Endodermal cell (in vitro differentiated cells): Measurements from ENCODE around the gene CARS2. TPM values are rescaled to one million over a fixed set of nuclear protein-coding genes. Genes with fewer than 3 reads are reported as not detected.
"Not testable (repeated sequence)": the region's sequence is repeated elsewhere in the genome, so short reads cannot be mapped to it uniquely, and the experiment has no call there.

Experiments used
- DNase-seq: peaks from one replicate; pipeline ENCODE4 v3.0.0-alpha.2; 2017
- H3K27ac ChIP-seq: 2 replicates; pipeline ENCODE4 v1.5.1; 2013; ENCODE audit warnings: mild to moderate bottlenecking, low read depth, low read length, moderate library complexity
- H3K27me3 ChIP-seq: 2 replicates; pipeline ENCODE4 v1.6.1; 2013; ENCODE audit warnings: mild to moderate bottlenecking, low read length, moderate library complexity; ENCODE audit not compliant: insufficient read depth, control insufficient read depth, poor library complexity, severe bottlenecking
- H3K36me3 ChIP-seq: 2 replicates; pipeline ENCODE4 v1.7.0; 2013; ENCODE audit warnings: mild to moderate bottlenecking, low read length, moderate library complexity; ENCODE audit not compliant: control insufficient read depth, insufficient read depth
- H3K4me1 ChIP-seq: one replicate; pipeline ENCODE4 v1.7.0; 2013; ENCODE audit warnings: low read length; ENCODE audit not compliant: control insufficient read depth, insufficient read depth
- H3K4me3 ChIP-seq: 2 replicates; pipeline ENCODE4 v1.5.1; 2013; ENCODE audit warnings: mild to moderate bottlenecking, low read length, moderate library complexity
- H3K9ac ChIP-seq: 2 replicates; pipeline ENCODE4 v1.6.1; 2013; ENCODE audit warnings: mild to moderate bottlenecking, low read length, moderate library complexity; ENCODE audit not compliant: poor library complexity, severe bottlenecking; ENCODE audit errors: extremely low read depth
- H3K9me3 ChIP-seq: 2 replicates; pipeline ENCODE4 v1.6.1; 2013; ENCODE audit warnings: mild to moderate bottlenecking, low read length, moderate library complexity; ENCODE audit not compliant: control insufficient read depth
- H3K27ac Mint-ChIP-seq: 2 replicates; pipeline ENCODE4 v1.8.0; 2020; ENCODE audit warnings: mixed read lengths
- H3K27me3 Mint-ChIP-seq: 2 replicates; pipeline ENCODE4 v1.8.0; 2021; ENCODE audit warnings: mild to moderate bottlenecking, mixed read lengths; ENCODE audit not compliant: insufficient read depth
- H3K36me3 Mint-ChIP-seq: 2 replicates; pipeline ENCODE4 v1.8.0; 2020; ENCODE audit warnings: low read depth, mixed read lengths
- H3K4me1 Mint-ChIP-seq: 2 replicates; pipeline ENCODE4 v1.8.0; 2020; ENCODE audit warnings: mixed read lengths
- H3K4me3 Mint-ChIP-seq: 2 replicates; pipeline ENCODE4 v1.8.0; 2020; ENCODE audit warnings: mild to moderate bottlenecking, moderate library complexity, mixed read lengths
- H3K9me3 Mint-ChIP-seq: 2 replicates; pipeline ENCODE4 v1.8.0; 2020; ENCODE audit warnings: mild to moderate bottlenecking, mixed read lengths
- WGBS, 2 experiments: methylation state at CpG; one replicate each; pipeline versions ENCODE4 v1.1.5 to v1.1.7; 2013; ENCODE audit warnings: missing lambda C conversion rate in 2 of 2, mixed read lengths in 1 of 2; ENCODE audit not compliant: insufficient coverage in 1 of 2, insufficient read length in 1 of 2; 5-methylcytosine and 5-hydroxymethylcytosine counted together
- total RNA-seq, 2 donors: library from RNA; stranded (reverse); fragmentation: NEBNext Ultra II Directional in 1 of 2; extraction: Animal tissue kit (Norgen Biotek cat#: 25700) in 1 of 2; gene quantifications; 2 replicates in 1 of 2; 3 replicates in 1 of 2; pipeline ENCODE4 v1.2.1, GENCODE V29; 2021
- TF ChIP-seq, protein P1 (sequence below): fragments of 200-600 bp; sonication (generic); conservative IDR thresholded peaks from 2 replicates; pipeline ENCODE4 v1.5.0; 2021; ENCODE audit warnings: antibody characterized with exemption, mild to moderate bottlenecking

Gene CARS2
- total RNA-seq, 2 donors from 2014 or later = 53.0 to 53.2 TPM

DNA sequence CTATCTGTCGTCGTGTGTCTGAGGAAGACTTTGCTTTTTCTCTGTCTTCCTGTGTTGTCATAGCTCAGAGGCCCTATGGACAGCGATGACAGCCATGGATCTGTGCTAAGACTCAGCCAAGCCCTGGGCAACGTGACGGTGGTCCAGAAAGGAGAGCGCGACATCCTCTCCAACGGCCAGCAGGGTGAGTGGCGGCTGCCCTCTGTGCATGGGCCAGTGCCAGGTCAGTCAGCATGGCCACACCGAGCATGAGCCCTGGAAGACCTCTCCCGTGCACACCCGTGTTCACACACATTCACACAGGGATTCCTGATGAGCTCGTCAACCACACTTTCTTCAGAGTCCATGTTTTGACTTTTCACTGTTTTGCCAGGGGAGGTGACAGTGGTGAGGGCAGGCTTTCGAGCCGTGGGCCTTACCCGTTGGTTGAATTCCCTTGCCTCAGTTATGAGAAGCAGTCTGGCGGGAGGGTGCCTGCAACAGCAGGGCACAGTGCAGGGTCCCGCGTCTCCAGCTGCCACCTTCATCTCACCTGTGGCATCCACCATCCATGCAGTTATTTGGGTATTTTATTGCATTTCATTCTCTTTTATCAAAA lies 70.4 kb downstream of the CARS2 start:
- peak; percentile 34 for DNase-seq
- Mint-ChIP-seq H3K27me3 (no peaks in the 10 kb centered on the region), H3K36me3 (peaks cover 86% of the 10 kb centered on the region), H3K27ac (no peak overlapping the region), H3K4me3 (no peak overlapping the region), H3K9me3 (peaks cover 11% of the 10 kb centered on the region), H3K4me1 (peaks cover 23% of the 10 kb centered on the region)
- WGBS, 2 experiments = 96 to 97% methylated on average over 13 to 19 of the region's 19 CpGs
- Histone ChIP-seq H3K9me3 (peaks cover 6% of the 10 kb centered on the region), H3K9ac (no peak overlapping the region), H3K27me3 (no peaks in the 10 kb centered on the region), H3K36me3 (peaks cover 76% of the 10 kb centered on the region), H3K27ac (no peak overlapping the region), H3K4me1 (peaks cover 14% of the 10 kb centered on the region), H3K4me3 (no peak overlapping the region)
- TF ChIP-seq, protein P1, sequence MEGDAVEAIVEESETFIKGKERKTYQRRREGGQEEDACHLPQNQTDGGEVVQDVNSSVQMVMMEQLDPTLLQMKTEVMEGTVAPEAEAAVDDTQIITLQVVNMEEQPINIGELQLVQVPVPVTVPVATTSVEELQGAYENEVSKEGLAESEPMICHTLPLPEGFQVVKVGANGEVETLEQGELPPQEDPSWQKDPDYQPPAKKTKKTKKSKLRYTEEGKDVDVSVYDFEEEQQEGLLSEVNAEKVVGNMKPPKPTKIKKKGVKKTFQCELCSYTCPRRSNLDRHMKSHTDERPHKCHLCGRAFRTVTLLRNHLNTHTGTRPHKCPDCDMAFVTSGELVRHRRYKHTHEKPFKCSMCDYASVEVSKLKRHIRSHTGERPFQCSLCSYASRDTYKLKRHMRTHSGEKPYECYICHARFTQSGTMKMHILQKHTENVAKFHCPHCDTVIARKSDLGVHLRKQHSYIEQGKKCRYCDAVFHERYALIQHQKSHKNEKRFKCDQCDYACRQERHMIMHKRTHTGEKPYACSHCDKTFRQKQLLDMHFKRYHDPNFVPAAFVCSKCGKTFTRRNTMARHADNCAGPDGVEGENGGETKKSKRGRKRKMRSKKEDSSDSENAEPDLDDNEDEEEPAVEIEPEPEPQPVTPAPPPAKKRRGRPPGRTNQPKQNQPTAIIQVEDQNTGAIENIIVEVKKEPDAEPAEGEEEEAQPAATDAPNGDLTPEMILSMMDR = no peak

DNA sequence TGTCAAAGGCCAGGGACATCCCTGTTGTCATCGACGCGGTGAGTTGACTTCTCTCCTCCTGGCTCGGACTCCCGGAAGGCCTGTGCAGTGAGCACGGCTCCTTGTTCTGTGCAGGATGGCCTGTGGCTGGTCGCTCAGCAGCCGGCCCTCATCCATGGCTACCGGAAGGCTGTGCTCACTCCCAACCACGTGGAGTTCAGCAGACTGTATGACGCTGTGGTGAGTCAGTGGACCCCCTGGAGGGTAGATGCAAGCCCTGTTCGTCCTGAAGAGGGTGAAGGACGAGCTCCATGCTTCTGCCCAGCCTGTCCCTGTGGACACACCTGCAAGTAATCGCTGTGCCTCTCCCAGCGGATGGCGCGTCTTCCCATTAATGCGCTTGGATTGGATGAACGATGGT lies 71.4 kb downstream of the CARS2 start:
- Mint-ChIP-seq H3K27me3 (no peaks in the 10 kb centered on the region), H3K27ac (no peak overlapping the region), H3K4me1 (peaks cover 13% of the 10 kb centered on the region), H3K9me3 (peaks cover 11% of the 10 kb centered on the region), H3K36me3 (peaks cover 85% of the 10 kb centered on the region), H3K4me3 (no peak overlapping the region)
- peaks cover 6% of the 10 kb centered on the region for H3K9me3 ChIP-seq
- DNase-seq = peak; percentile 45
- H3K4me1 ChIP-seq = peaks cover 9% of the 10 kb centered on the region
- no peak overlapping the region for H3K4me3 ChIP-seq
- WGBS, 2 experiments = 92 to 93% methylated on average over 18 to 19 of the region's 19 CpGs
- no peak overlapping the region for H3K27ac ChIP-seq
- TF ChIP-seq, protein P1 = no peak
- no peaks in the 10 kb centered on the region for H3K27me3 ChIP-seq
- no peak overlapping the region for H3K9ac ChIP-seq
- H3K36me3 ChIP-seq = peaks cover 72% of the 10 kb centered on the region

DNA sequence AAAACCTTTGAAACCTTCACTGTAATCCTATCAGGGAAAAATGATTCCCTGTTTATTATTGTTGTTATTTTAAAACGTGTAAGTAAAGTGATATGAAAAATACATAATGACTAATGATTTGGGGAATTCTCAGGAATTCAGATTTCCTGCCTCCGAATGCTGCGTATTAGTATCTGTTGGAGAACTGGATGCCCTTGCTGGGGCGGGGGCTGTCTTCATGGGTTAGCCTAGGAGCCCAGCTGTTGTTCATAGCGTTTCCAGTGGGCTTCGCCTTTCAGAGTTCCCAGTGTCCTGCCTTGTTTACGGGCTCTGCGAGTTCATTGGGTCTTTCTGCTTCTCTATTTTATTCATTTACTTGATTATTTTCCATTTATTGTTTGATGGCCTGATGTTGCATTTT lies 72.1 kb downstream of the CARS2 start:
- H3K36me3 Mint-ChIP-seq = peaks cover 82% of the 10 kb centered on the region
- H3K9me3 ChIP-seq = peaks cover 6% of the 10 kb centered on the region

DNA sequence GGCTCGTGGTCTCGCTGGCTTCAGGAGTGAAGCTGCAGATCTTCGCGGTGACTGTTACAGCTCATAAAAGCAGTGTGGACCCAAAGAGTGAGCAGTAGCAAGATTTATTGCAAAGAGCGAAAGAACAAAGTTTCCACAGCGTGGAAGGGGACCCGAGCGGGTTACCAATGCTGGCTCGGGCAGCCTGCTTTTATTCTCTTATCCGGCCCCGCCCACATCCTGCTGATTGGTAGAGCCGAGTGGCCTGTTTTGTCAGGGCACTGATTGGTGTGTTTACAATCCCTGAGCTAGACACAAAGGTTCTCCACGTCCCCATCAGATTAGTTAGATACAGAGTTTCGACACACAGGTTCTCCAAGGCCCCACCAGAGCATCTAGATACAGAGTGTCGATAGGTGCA lies 73.7 kb downstream of the CARS2 start:
- peaks cover 66% of the 10 kb centered on the region for H3K36me3 ChIP-seq
- not testable (repeated sequence) for H3K4me3 Mint-ChIP-seq, H3K27me3 Mint-ChIP-seq, H3K9ac ChIP-seq, H3K4me1 ChIP-seq, H3K4me1 Mint-ChIP-seq, H3K27ac ChIP-seq, H3K9me3 ChIP-seq, H3K4me3 ChIP-seq, H3K27me3 ChIP-seq
- Mint-ChIP-seq H3K36me3 (peaks cover 85% of the 10 kb centered on the region), H3K9me3 (peaks cover 11% of the 10 kb centered on the region), H3K27ac (peak overlapping the region; percentile 58)
- 95 to 99% methylated on average over 7 to 15 of the region's 15 CpGs for WGBS, 2 experiments
- DNase-seq = peak; percentile 31

More for the DNA sequence above, 72.1 kb downstream of the CARS2 start:
- Histone ChIP-seq H3K36me3 (peaks cover 67% of the 10 kb centered on the region), H3K4me1 (peaks cover 3% of the 10 kb centered on the region), H3K27me3 (no peaks in the 10 kb centered on the region), H3K9ac (no peak overlapping the region), H3K27ac (no peak overlapping the region), H3K4me3 (no peak overlapping the region)
- 94 to 95% methylated on average over 5 to 8 of the region's 8 CpGs for WGBS, 2 experiments
- no peak for DNase-seq
- Mint-ChIP-seq H3K4me3 (no peak overlapping the region), H3K27ac (no peak overlapping the region), H3K4me1 (peaks cover 6% of the 10 kb centered on the region), H3K27me3 (no peaks in the 10 kb centered on the region), H3K9me3 (peaks cover 11% of the 10 kb centered on the region)
- TF ChIP-seq, protein P1 = no peak
